Stimulated activated CD4-positive, alpha-beta T cell treated with anti-CD3 and anti-CD28 coated beads, Interleukin-15, amount 100 ng/mL, for 48 hours (primary cell): ENCODE measurements around the gene MAGEF1.

Experiments used
- DNase-seq, 2 donors: peaks; one replicate each; pipeline ENCODE4 v3.0.0-alpha.2; 2020; ENCODE audit warnings: low read depth in 2 of 2

The MAGEF1 gene

GRCh38 chr3:184690192-184690883, 21.5 kb downstream of the MAGEF1 start:
- DNase-seq = no peak

GRCh38 chr3:184688882-184689271, 23.0 kb downstream of the MAGEF1 start:
- no peak for DNase-seq

DNA sequence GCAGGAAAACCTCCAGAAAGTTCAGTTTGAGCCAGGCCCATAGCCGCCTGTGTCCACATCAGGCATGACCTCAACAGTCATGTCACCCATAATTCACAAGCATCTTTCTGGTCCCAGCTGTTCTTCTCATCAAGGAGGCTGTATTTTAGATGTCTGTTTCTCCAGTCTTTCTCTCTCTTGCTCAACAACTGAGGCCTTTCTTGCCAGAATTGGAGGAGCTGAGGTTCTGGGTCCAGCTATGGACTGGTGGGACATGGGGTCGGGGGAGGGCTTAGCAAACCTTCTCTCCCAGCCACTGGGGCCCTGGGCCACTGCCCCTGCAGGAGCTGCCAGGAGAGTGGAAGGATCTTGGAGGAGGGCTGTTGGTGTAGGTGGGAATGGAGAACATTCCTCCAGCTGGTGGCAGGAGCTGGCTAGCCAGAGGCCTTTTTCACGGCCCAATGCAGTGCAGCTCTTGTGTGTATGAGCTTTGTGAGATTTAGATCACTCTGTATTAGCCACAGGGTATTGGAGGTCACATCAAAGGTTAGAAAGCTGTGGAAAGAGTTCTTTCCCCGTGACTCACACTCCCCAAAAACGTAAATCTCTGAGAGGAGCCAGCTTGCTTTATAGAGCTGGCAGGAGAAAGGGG, 23.5 kb downstream of the MAGEF1 start:
- DNase-seq = no peak

GRCh38 chr3:184687363-184688015, 24.4 kb downstream of the MAGEF1 start:
- no peak for DNase-seq

- no peak for DNase-seq
These were observed 26.2 kb downstream of the MAGEF1 start for GRCh38 chr3:184685646-184686045.

DNA sequence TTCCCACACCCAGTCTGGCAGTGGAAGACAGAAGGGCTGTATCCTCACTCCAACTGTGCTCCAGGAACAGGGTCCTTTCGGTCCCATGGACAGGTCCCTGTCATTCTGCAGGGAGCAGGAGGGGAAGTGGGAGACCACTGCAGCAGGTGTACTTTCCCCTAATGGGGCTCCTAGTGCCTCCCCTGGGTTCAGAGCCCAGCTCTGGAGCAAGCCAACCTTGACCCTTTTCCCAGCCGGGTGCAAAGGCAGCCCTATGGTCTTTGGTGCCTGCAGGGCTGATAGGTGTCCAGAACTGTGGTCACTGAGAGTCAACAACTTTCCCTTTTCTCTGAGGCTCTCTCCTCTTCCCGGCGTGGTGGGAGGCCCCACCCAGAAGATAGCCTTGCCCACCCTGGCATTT, 26.8 kb downstream of the MAGEF1 start:
- no peak for DNase-seq

- DNase-seq = no peak
These were observed 27.8 kb downstream of the MAGEF1 start for GRCh38 chr3:184683900-184684560.

- DNase-seq = no peak
These were observed 28.6 kb downstream of the MAGEF1 start for GRCh38 chr3:184683234-184683633.

GRCh38 chr3:184682671-184683070, 29.2 kb downstream of the MAGEF1 start:
- DNase-seq = no peak

DNA sequence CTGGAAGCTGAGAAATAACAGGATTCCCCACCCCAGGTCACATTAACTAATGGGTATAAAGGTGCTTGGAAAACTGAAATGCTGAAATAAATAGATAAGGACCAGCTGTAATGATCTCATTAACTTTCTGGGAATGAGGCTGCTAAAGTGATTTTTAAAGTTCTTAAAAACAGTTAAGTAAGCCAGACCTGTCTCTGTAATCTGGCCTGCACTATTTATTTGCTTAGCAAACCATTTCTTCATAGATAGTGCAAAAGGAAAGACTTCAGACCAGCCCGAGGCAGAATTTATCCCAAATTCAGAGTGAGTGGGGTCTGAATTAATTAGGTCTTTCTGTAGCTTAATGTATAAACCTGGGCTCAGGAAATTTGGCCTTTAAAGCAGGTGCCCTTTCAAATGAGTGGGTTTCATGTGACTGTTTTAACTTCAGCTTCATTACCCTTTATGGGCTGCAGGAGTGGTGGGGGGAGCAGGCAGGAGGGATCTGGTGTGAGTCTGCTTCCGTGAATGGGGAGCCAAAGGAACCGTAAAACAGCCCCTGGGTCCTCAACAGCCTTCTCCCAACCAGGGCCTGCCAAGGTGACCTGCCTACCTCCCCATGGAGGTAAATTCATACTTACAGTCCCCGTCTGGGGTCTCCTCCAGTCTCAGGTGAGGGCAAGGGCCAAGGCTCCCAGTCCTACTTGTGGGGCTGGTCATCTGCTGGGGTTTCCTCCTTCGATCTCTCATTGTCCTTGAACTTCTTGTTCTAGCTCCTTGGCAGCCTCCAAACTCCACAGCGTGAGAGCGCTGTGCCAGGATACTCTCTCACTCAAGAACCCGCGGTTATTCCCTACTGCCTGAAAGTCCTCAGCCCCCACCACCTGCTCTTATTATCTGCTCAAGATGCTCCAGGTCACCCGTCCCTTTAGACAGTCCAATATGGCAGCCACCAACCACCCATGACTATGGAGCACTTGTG, 31.2 kb downstream of the MAGEF1 start:
- DNase-seq = no peak

- DNase-seq = no peak
These were observed 32.6 kb downstream of the MAGEF1 start for GRCh38 chr3:184679056-184679816.

DNA sequence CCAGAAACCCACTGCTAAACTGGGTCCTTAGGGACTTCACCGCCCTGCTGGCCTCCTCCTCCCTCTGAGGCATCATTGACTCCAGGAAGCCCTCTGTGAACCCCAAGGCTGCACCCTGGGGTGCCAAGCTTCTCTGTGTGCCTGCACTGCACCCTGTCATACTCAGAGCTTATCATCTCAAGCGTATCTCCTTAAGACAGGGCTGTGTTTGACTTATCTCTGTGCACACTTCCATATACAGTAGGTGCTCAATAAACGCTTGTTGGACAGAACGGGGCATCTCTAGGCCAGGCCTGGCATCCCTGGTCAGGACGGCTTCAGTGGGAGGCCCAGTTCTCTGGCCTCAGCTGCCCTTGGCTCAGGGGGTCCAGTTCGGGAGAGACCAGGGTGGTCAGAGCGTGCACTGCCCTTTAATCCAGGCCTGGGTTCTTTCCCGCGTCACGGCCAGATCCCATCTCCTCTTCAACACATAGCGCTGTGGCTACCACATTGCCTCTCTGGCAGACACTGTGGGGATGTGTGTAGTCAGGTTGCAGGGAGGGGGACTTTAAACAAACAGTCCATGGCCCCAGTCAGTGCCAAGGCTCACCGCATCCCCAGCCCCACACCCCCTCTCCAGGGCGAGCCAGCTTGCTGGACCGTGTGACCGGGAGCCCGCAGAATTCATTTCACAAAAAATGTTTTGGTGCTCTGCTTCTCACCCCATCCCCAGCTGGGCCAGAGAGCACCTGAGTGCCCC, 33.4 kb downstream of the MAGEF1 start:
- DNase-seq = no peak

DNA sequence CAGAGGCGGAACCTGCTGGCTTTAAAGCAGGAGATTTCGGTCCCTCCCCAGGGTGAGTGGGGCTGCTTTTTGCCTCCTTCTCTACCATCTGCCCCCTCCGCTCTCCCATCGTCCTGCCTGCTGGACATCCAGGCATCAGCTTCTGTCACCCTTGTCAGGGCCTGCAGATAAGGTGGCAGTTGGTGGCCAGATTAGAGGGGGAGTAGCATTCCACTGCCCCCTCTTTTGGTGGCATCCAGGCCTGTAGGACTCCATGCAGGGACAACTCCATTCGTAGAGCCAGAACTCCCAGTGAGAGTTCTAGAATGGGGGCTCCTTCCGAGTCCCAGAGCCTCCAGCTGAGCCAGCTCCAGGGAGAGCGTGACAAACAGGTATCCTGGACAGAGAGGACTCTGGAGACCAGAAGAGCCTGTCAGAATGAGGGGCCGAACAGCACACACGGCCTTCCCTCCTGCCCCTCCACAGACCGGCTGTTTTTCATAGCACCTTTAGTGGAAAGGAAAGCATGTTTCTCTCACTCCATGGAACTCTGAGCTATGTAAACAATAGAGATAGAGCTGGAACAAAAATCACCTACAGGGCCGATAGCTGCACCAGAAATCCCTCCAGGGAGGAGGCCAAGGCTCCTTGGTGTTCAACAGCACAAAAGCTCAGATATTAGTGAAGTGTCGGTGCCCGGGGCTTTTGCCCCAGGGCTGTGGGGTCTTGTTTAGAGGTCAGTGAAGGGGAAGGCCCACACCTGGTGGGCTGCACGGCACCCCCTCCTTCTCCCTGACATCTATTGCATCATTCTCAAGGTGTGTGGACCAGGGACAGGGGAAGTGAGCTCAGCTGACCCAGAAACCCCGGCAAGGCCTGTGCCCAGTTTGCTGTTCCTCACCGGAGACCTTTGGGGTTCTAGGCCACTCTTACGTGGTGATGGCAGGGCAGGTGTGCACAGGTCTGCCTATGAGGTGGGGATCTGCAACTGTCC, 34.2 kb downstream of the MAGEF1 start:
- DNase-seq = no peak

DNA sequence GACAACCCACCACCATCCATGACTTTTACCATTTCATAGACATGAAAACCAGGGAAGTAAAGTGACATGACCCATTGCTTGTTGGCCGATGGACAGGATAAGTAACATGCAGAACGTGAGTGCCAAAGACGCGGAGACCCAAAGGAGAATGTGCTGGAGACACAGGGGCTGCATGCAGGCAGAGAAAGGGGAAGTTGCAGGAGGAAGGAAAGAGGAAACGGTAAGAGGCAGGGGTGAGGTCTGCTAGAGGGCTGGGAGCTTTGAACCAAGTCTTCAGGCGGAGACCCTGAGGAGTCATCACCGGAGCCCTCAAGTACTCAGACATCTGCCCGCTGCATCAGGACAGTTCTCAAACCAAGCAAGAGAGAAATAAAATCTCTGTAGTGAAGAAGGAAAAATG, 34.9 kb downstream of the MAGEF1 start:
- DNase-seq = no peak

- DNase-seq = no peak
These were observed 37.2 kb downstream of the MAGEF1 start for GRCh38 chr3:184674626-184675025.

DNA sequence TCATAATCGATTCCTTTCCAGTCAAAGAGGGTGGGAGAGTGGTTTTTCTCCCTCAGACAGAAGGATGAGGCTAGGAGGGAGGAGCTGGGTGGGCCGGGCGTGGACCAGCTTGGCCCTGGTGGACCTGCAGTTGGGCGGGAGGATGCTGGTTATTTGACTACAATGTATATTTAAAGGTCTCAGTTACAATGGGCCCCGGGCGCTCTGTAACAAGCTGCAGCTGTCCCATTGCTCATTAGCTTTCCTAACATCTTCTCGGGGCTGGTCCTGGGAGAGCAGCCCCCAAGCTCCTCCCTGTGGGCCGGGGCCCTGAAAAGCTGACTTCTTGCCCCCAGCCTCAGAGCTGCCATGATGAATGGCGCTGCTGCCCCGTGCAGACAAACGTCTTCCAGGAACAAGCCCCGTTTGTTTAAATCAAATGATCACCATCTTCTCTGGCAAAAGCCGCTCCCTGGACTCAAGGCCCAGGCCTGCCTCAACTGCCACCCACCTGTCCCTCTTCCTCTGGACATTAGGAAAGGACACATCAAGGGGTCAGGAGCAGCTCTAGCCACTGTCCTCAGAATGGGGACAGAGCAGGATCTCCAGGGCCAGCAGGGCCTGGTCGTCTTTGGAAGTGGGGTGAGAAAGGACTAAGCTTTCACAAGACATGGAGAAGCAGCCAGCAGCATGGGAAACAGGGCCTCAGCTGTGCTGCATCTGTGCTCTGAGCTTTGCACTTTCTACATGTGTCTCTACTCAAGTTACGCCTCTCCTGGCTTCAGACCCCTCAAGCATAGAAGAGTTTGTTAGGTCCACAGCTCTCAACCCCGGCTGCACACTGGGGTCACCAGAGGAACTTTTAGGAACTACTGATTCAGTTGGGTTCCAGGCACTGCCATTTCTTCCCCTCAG, 38.6 kb downstream of the MAGEF1 start:
- no peak for DNase-seq

- DNase-seq = no peak
These were observed 39.5 kb downstream of the MAGEF1 start for GRCh38 chr3:184672335-184672734.

DNA sequence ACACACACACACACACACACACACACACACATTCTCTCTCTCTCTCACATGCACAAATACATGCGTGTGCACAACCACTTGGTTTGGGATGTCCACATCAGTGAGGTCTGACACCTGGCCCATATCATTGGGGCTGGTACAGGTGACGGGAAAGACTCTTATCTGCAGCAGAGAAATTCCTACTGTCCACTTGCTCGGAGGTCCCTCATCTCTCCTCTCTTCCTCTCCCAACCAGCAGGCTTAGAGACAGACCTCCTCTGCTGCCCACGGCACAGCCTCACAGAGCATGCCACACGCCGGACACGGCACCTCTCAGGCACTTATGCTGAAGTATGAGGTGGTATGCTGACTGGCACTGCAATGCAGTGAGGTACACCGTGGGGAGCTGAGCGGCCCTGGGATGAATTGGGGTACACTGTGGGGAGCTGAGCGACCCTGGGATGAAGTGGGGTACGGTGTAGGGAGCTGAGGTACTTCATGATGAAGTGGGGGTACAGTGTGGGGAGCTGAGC, 41.7 kb downstream of the MAGEF1 start:
- no peak for DNase-seq
